ENCODE data around the gene NPIPA3.
"Not testable (repeated sequence)": the region's sequence is repeated elsewhere in the genome, so short reads cannot be mapped to it uniquely, and the experiment has no call there.

The NPIPA3 gene

GRCh38 chr16:14742273-14743128, 39.3 kb downstream of the NPIPA3 start, which contains the start of gene NPIPA2:
Gene NPIPA2, plus strand, starts transcription at chr16:14742533. Its CDS starts 5,533 bp downstream, at chr16:14748066.
- not testable (repeated sequence) for DNase-seq (ENCODE audit: low spot score)

GRCh38 chr16:14773654-14774053, 70.4 kb downstream of the NPIPA3 start:
- DNase-seq (ENCODE audit: low spot score): not testable (repeated sequence)

GRCh38 chr16:14775624-14776023, 72.4 kb downstream of the NPIPA3 start:
- not testable (repeated sequence) for DNase-seq (ENCODE audit: low spot score)

Data from AG20443 (cell line).